Hepatocyte (in vitro differentiated cells): Measurements from ENCODE around the gene OR3A3. TPM values are rescaled to one million over a fixed set of nuclear protein-coding genes. Genes with fewer than 3 reads are reported as not detected.
"Not testable (repeated sequence)": the region's sequence is repeated elsewhere in the genome, so short reads cannot be mapped to it uniquely, and the experiment has no call there.

Source experiments
- DNase-seq: peaks from one replicate; pipeline ENCODE4 v3.0.0-alpha.2; 2016; ENCODE audit warnings: low spot score
- H2AFZ ChIP-seq: fragments of 200-600 bp; sonication (generic); 2 replicates; pipeline ENCODE4 v1.6.0; 2016; ENCODE audit warnings: antibody characterized with exemption, mild to moderate bottlenecking
- H3K27ac ChIP-seq: fragments of 200-600 bp; sonication (generic); 2 replicates; pipeline ENCODE4 v1.5.1; 2016; ENCODE audit warnings: mild to moderate bottlenecking
- H3K27me3 ChIP-seq: fragments of 200-600 bp; sonication (generic); 2 replicates; pipeline ENCODE4 v1.6.1; 2016
- H3K36me3 ChIP-seq: fragments of 200-600 bp; sonication (generic); replicated peaks from 2 replicates; pipeline ENCODE4 v1.5.1; 2016; ENCODE audit warnings: low read depth; ENCODE audit not compliant: insufficient read depth
- H3K4me1 ChIP-seq: fragments of 200-600 bp; sonication (generic); 2 replicates; pipeline ENCODE4 v1.5.1; 2016; ENCODE audit warnings: mild to moderate bottlenecking, moderate library complexity; ENCODE audit not compliant: insufficient read depth
- H3K4me2 ChIP-seq: fragments of 200-600 bp; sonication (generic); 2 replicates; pipeline ENCODE4 v1.6.0; 2016
- H3K4me3 ChIP-seq: fragments of 200-600 bp; sonication (generic); 2 replicates; pipeline ENCODE4 v1.5.1; 2016; ENCODE audit warnings: mild to moderate bottlenecking
- H3K79me2 ChIP-seq: fragments of 200-600 bp; sonication (generic); 2 replicates; pipeline ENCODE4 v1.6.0; 2017; ENCODE audit warnings: mild to moderate bottlenecking
- H3K9me2 ChIP-seq: fragments of 200-600 bp; sonication (generic); replicated peaks from 2 replicates; pipeline ENCODE4 v1.6.0; 2017; ENCODE audit warnings: mild to moderate bottlenecking; ENCODE audit not compliant: insufficient read depth
- H3K9me3 ChIP-seq: fragments of 200-600 bp; sonication (generic); 2 replicates; pipeline ENCODE4 v1.5.1; 2016; ENCODE audit warnings: low read depth, mild to moderate bottlenecking
- H4K20me1 ChIP-seq: fragments of 200-600 bp; sonication (generic); 2 replicates; pipeline ENCODE4 v1.6.0; 2016; ENCODE audit warnings: mild to moderate bottlenecking; ENCODE audit not compliant: insufficient read depth, poor library complexity, severe bottlenecking
- CTCF ChIP-seq: fragments of 200-600 bp; sonication (generic); IDR thresholded peaks from 2 replicates; pipeline ENCODE4 v1.5.1; 2016; ENCODE audit warnings: antibody characterized with exemption, mild to moderate bottlenecking; ENCODE audit not compliant: poor library complexity
- EZH2 ChIP-seq: fragments of 200-600 bp; sonication (generic); IDR thresholded peaks from 2 replicates; pipeline ENCODE4 v1.6.1; 2016; ENCODE audit warnings: antibody characterized with exemption, mild to moderate bottlenecking, borderline replicate concordance
- EZH2phosphoT487 ChIP-seq: fragments of 200-600 bp; sonication (generic); IDR thresholded peaks from one replicate; pipeline ENCODE4 v1.6.1; 2018; ENCODE audit warnings: antibody characterized with exemption, mild to moderate bottlenecking, low read depth, moderate library complexity; ENCODE audit not compliant: unreplicated experiment, severe bottlenecking
- WGBS: methylation state at CpG from one replicate; pipeline ENCODE4 v1.1.6; 2016; ENCODE audit warnings: low lambda C conversion rate; ENCODE audit errors: missing lambda C conversion rate; 5-methylcytosine and 5-hydroxymethylcytosine counted together
- polyA plus RNA-seq: library from polyadenylated mRNA; unstranded; fragments of >200 nt; fragmentation: Nextera tagmentation; extraction: Ambion mirVana; gene quantifications from 2 replicates; pipeline ENCODE4 v1.2.1, GENCODE V29; 2016
- total RNA-seq: library from RNA; depleted of rRNA; stranded (reverse); fragments of >200 nt; gene quantifications from 2 replicates; pipeline ENCODE4 v1.2.3, GENCODE V29; 2014

The OR3A3 gene
- total RNA-seq (not detected in 2 replicates), polyA plus RNA-seq (not detected in 2 replicates)

- H3K9me3 ChIP-seq, result no peaks in the 10 kb centered on the region
- H3K36me3 ChIP-seq, result no peaks in the 10 kb centered on the region
- H4K20me1 ChIP-seq, result no peaks in the 10 kb centered on the region
- H3K27ac ChIP-seq, result no peak within 1 kb of the TSS
- no peaks in the 10 kb centered on the region for H3K27me3 ChIP-seq
- no peak within 1 kb of the TSS for H3K4me3 ChIP-seq
- H2AFZ ChIP-seq, result no peak within 1 kb of the TSS
- H3K4me2 ChIP-seq, result no peak within 1 kb of the TSS
- no peaks in the 10 kb centered on the region for H3K79me2 ChIP-seq
- TF ChIP-seq CTCF (no peak), EZH2phosphoT487 (no peak), EZH2 (no peak)
- no peaks in the 10 kb centered on the region for H3K9me2 ChIP-seq
- no peak for DNase-seq
- no peaks in the 10 kb centered on the region for H3K4me1 ChIP-seq
- WGBS, result 81% methylated on average over 3 of the region's 3 CpGs
These were observed at the start of gene OR3A3 for GRCh38 chr17:3411070-3411469. Gene OR3A3, plus strand, starts transcription at chr17:3411370.

GRCh38 chr17:3371167-3371566 is 40.0 kb upstream of the OR3A3 start:
- H3K9me3 ChIP-seq, H2AFZ ChIP-seq, H3K4me3 ChIP-seq, H3K4me1 ChIP-seq, H3K4me2 ChIP-seq, H3K27me3 ChIP-seq, H3K9me2 ChIP-seq, H3K36me3 ChIP-seq, DNase-seq, H3K27ac ChIP-seq, H3K79me2 ChIP-seq, H4K20me1 ChIP-seq: not testable (repeated sequence)
- no CpG with 5 or more reads among the region's 31 CpGs for WGBS

- H3K36me3 ChIP-seq, result no peaks in the 10 kb centered on the region
- H3K4me3 ChIP-seq, result no peak overlapping the region
- no peaks in the 10 kb centered on the region for H3K9me2 ChIP-seq
- no peaks in the 10 kb centered on the region for H3K4me1 ChIP-seq
- 63% methylated on average over 8 of the region's 8 CpGs for WGBS
- TF ChIP-seq CTCF (no peak), EZH2phosphoT487 (no peak)
- H3K79me2 ChIP-seq, result no peaks in the 10 kb centered on the region
- no peak for DNase-seq
- no peaks in the 10 kb centered on the region for H3K9me3 ChIP-seq
- no peak overlapping the region for H2AFZ ChIP-seq
- no peak overlapping the region for H3K27ac ChIP-seq
- no peak overlapping the region for H3K4me2 ChIP-seq
- H4K20me1 ChIP-seq, result no peaks in the 10 kb centered on the region
- no peaks in the 10 kb centered on the region for H3K27me3 ChIP-seq
These were observed 32.8 kb upstream of the OR3A3 start for GRCh38 chr17:3378321-3378720.

- H2AFZ ChIP-seq, result no peak overlapping the region
- no peaks in the 10 kb centered on the region for H3K4me1 ChIP-seq
- TF ChIP-seq EZH2phosphoT487, result no peak
- TF ChIP-seq CTCF, result no peak
- no peak for TF ChIP-seq EZH2
- H3K9me3 ChIP-seq, result no peaks in the 10 kb centered on the region
- 80% methylated on average over 5 of the region's 5 CpGs for WGBS
- H3K27ac ChIP-seq, result no peak overlapping the region
- no peaks in the 10 kb centered on the region for H3K36me3 ChIP-seq
- no peaks in the 10 kb centered on the region for H3K27me3 ChIP-seq
- no peak overlapping the region for H3K4me3 ChIP-seq
- no peaks in the 10 kb centered on the region for H4K20me1 ChIP-seq
- no peaks in the 10 kb centered on the region for H3K9me2 ChIP-seq
- H3K79me2 ChIP-seq, result no peaks in the 10 kb centered on the region
- DNase-seq, result no peak
- H3K4me2 ChIP-seq, result no peak overlapping the region
These were observed 29.2 kb upstream of the OR3A3 start for GRCh38 chr17:3381957-3382356.
